Esophagus squamous epithelium (tissue), 4 donors: Measurements from ENCODE around the gene CNP.

ENCODE experiments used
- POLR2A ChIP-seq, 4 donors: fragments of 450-650 bp; IDR thresholded peaks; one replicate each; pipeline ENCODE4 v1.6.1; 2017; ENCODE audit warnings: antibody characterized with exemption in 4 of 4, mild to moderate bottlenecking in 4 of 4, moderate library complexity in 3 of 4
- TF ChIP-seq, protein P1 (sequence below), 6 experiments: fragments of 450-650 bp in 4 of 6; fragments of 200-600 bp in 2 of 6; sonication (generic) in 2 of 6; IDR thresholded peaks; one replicate each; pipeline ENCODE4 v1.5.1; 2016 to 2019; ENCODE audit warnings: antibody characterized with exemption in 6 of 6, mild to moderate bottlenecking in 4 of 6, moderate library complexity in 4 of 6

DNA sequence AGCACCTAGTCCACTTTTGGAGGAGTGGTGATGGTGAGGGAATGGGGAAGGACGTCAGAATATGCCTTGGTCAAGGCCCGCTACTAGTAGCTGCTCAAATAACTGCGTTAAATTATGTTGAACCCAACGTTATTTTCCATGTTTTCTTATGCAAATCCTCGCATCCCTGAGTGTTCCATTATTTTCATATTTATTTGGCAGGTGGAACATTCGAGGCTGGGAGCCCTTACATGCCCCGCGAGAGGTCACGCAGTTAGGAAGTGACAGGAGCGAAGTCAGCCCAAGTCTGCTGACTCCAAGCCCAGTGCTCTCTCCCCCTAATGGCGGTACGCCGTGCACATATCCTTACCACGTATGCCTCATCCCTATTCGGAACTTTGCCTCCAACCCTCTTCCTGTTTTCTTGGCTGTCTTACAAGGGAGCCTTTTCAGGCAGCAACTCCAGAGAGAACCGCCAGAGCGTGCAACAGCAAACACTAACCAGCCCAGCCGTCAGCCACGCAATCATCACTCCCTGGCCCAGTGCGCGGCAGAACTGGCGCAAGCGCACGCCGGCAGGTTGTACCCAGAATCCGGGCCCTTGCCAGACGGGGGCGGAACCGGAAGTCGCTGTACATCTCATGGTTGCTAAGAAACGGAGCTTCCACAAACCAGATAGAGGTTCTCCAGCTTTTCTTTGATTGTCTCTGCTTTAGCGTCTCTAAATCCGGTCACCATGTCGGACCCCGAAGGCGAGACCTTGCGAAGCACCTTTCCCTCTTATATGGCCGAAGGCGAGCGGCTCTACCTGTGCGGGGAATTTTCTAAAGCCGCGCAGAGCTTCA, 36.4 kb upstream of the CNP start, which contains the start of gene ODAD4:
- TF ChIP-seq, protein P1, sequence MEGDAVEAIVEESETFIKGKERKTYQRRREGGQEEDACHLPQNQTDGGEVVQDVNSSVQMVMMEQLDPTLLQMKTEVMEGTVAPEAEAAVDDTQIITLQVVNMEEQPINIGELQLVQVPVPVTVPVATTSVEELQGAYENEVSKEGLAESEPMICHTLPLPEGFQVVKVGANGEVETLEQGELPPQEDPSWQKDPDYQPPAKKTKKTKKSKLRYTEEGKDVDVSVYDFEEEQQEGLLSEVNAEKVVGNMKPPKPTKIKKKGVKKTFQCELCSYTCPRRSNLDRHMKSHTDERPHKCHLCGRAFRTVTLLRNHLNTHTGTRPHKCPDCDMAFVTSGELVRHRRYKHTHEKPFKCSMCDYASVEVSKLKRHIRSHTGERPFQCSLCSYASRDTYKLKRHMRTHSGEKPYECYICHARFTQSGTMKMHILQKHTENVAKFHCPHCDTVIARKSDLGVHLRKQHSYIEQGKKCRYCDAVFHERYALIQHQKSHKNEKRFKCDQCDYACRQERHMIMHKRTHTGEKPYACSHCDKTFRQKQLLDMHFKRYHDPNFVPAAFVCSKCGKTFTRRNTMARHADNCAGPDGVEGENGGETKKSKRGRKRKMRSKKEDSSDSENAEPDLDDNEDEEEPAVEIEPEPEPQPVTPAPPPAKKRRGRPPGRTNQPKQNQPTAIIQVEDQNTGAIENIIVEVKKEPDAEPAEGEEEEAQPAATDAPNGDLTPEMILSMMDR (IDR thresholded peaks at IDR 0.05): peak; percentile 17 to 76 (median 64)
- TF ChIP-seq POLR2A (IDR thresholded peaks at IDR 0.05): peak in 3 of 4 donors; percentile 42 to 79 (median 52)
